Suprapubic skin (tissue), 4 donors: ENCODE data around the gene OCEL1. TPM values are rescaled to one million over a fixed set of nuclear protein-coding genes. Genes with fewer than 3 reads are reported as not detected.

ENCODE experiments used
- DNase-seq, 2 donors: peaks; one replicate each; pipeline ENCODE4 v3.0.0-alpha.2; 2019; ENCODE audit warnings: low spot score in 2 of 2
- H3K27ac ChIP-seq: fragments of 200-600 bp; sonication (generic); one replicate; pipeline ENCODE4 v1.5.1; 2019
- H3K27me3 ChIP-seq: fragments of 200-600 bp; sonication (generic); one replicate; pipeline ENCODE4 v1.5.1; 2019
- H3K36me3 ChIP-seq: fragments of 200-600 bp; sonication (generic); one replicate; pipeline ENCODE4 v1.5.1; 2019
- H3K4me1 ChIP-seq: fragments of 200-600 bp; sonication (generic); one replicate; pipeline ENCODE4 v1.5.1; 2019
- H3K4me3 ChIP-seq: fragments of 200-600 bp; sonication (generic); one replicate; pipeline ENCODE4 v1.5.1; 2019; ENCODE audit warnings: mild to moderate bottlenecking
- H3K9me3 ChIP-seq: fragments of 200-600 bp; sonication (generic); one replicate; pipeline ENCODE4 v1.5.1; 2019
- CTCF ChIP-seq, 2 donors: fragments of 200-600 bp in 1 of 2; fragments of 450-650 bp in 1 of 2; sonication (generic) in 1 of 2; IDR thresholded peaks; one replicate each; pipeline ENCODE4 v1.5.1; 2016 to 2019; ENCODE audit warnings: antibody characterized with exemption in 2 of 2, mild to moderate bottlenecking in 1 of 2, moderate library complexity in 1 of 2
- EP300 ChIP-seq: sonication (generic); formaldehyde crosslinking; IDR thresholded peaks from one replicate; pipeline ENCODE4 v1.6.1; 2017; ENCODE audit warnings: antibody characterized with exemption
- POLR2A ChIP-seq, 2 donors: fragments of 450-650 bp; IDR thresholded peaks; one replicate each; pipeline ENCODE4 v1.6.1; 2017; ENCODE audit warnings: antibody characterized with exemption in 2 of 2, mild to moderate bottlenecking in 2 of 2, moderate library complexity in 2 of 2
- POLR2AphosphoS5 ChIP-seq, 3 donors: sonication (generic); formaldehyde crosslinking; IDR thresholded peaks; one replicate each; pipeline ENCODE4 v1.6.1; 2017; ENCODE audit warnings: antibody characterized with exemption in 3 of 3
- WGBS: methylation state at CpG from one replicate; pipeline ENCODE4 v1.1.5; 2018; 5-methylcytosine and 5-hydroxymethylcytosine counted together
- total RNA-seq, 4 donors: library from RNA; depleted of rRNA; stranded (reverse); fragments of >200 nt; gene quantifications; one replicate each; pipeline ENCODE4 v1.1.0, GENCODE V29; 2016

The OCEL1 gene
- total RNA-seq, 4 donors from 2014 or later: 2.7 to 9.7 (median 4.8) TPM

DNA sequence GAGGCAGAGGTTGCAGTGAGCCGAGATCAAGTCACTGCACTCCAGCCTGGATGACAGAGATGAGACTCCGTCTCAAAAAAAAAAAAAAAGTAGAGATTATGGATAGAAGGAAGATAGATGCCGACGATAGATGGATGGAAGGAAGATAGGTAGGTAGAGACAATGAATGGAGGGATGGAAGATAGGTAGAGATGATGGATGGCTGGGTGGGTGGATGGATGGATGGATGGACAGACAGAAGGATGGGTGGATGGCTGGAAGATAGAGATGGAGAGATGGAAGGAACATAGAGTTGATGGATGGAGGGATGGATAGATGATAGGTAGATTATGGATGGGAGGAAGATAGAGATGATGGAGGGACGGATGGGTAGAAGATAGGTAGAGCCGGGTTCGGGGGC is 29.4 kb upstream of the OCEL1 start:
- H3K9me3 ChIP-seq: no peaks in the 10 kb centered on the region
- WGBS: 93% methylated on average over 7 of the region's 7 CpGs
- no peak for DNase-seq
- no peak overlapping the region for H3K4me3 ChIP-seq
- TF ChIP-seq CTCF (IDR thresholded peaks at IDR 0.05) (no peak), EP300 (no peak)
- H3K27ac ChIP-seq: no peak overlapping the region
- no peaks in the 10 kb centered on the region for H3K27me3 ChIP-seq
- peaks cover 83% of the 10 kb centered on the region for H3K36me3 ChIP-seq
- no peaks in the 10 kb centered on the region for H3K4me1 ChIP-seq

DNA sequence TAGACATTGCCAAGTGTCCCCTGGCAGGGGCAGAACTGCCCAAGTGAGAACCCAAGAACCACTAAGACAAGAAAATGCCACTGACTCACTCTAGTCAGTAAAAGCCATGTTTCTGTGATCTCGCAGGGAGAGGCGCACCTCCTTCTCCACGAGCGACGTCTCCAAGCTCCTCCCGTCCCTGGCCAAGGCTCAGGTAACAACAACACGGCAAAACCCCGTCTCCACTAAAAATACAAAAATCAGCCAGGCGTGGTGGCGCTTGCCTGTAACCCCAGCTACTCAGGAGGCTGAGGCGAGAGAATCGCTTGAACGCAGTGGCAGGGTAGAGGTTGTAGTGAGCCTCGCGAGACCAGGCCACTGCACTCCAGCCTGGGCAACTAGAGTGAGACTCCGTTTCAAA is 28.4 kb upstream of the OCEL1 start:
- H3K4me1 ChIP-seq: no peaks in the 10 kb centered on the region
- H3K36me3 ChIP-seq: peaks cover 83% of the 10 kb centered on the region
- WGBS: 95% methylated on average over 16 of the region's 16 CpGs
- DNase-seq: no peak
- no peaks in the 10 kb centered on the region for H3K27me3 ChIP-seq
- H3K27ac ChIP-seq: no peak overlapping the region
- TF ChIP-seq CTCF (IDR thresholded peaks at IDR 0.05) (no peak), POLR2AphosphoS5 (IDR thresholded peaks at IDR 0.05) (no peak), EP300 (no peak), POLR2A (IDR thresholded peaks at IDR 0.05) (no peak)
- no peaks in the 10 kb centered on the region for H3K9me3 ChIP-seq
- H3K4me3 ChIP-seq: no peak overlapping the region

DNA sequence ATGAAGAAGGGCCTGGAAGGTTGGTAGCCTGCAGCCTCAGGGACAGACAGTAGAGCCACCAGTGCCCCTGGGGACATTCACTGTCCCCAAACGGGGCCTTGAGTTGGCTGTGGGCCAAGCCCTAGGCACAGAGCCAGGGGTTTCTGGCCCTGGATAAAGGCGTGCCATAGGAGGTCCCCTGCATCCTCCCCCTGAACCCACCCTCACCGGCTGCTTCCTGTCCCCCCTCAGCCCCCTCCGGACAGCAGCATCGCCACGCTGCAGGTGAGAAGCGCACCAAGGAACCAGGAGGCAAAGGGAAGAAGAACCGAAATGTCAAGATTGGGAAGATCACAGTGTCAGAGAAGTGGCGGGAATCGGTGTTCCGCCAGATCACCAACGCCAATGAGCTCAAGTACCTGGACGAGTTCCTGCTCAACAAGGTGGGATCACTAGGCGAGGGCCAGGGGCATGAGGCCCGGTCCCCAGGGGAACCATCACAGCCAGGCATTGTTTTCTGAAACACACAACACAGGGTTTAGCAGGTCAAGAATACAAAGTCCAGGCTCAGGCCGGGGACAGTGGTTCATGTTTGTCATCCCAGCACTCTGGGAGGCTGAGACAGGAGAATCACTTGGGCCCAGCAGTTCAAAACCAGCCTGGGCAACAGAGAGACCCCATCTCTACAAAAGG is 25.5 kb upstream of the OCEL1 start:
- WGBS: 90% methylated on average over 14 of the region's 16 CpGs
- Histone ChIP-seq H3K4me1 (no peaks in the 10 kb centered on the region), H3K27me3 (no peaks in the 10 kb centered on the region), H3K36me3 (peaks cover 81% of the 10 kb centered on the region), H3K4me3 (no peak overlapping the region), H3K9me3 (no peaks in the 10 kb centered on the region), H3K27ac (no peak overlapping the region)
- TF ChIP-seq CTCF (IDR thresholded peaks at IDR 0.05) (no peak), POLR2A (IDR thresholded peaks at IDR 0.05) (no peak)
- DNase-seq: no peak

DNA sequence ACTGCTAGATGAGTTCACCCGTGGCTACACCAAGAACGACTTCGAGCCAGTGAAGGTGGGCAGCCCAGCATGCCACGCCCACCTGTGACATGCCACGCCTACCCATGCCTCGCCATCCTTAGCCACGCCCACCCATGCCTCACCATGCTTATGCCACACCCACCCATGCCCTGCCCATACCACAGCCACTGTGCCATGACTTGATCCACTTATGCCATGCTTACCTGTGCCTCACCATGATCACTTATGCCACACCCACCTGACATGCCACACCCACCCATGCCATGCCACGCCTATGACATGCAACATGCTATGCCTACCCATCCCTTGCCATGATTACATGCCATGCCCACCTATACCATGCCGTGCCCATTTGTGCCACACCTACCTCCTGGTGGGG is 23.8 kb upstream of the OCEL1 start:
- peaks cover 92% of the 10 kb centered on the region for H3K36me3 ChIP-seq
- 83% methylated on average over 9 of the region's 9 CpGs for WGBS
- TF ChIP-seq POLR2AphosphoS5 (IDR thresholded peaks at IDR 0.05) (no peak), POLR2A (IDR thresholded peaks at IDR 0.05) (no peak), CTCF (IDR thresholded peaks at IDR 0.05) (no peak), EP300 (no peak)

DNA sequence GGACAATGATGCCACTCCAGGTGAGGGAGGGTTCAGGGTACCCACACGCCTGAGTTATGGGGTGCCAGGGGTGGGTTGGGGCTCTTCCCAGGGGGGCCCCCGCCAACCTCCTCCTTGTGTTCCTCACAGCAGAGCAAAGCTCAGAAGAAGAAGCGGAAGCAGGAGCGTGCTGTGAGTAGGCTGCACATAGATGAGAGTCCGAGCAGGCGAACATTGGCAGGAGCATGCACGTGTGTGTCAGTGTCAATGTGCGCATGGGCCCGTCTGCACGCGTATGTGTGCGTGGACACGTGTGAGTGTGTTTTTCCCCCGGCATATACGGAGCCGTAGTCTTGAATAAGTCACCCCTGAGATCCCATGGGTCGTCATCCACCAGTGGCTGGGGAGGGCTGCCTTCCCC is 23.3 kb upstream of the OCEL1 start:
- H3K27me3 ChIP-seq: no peaks in the 10 kb centered on the region
- WGBS: 87% methylated on average over 17 of the region's 17 CpGs

More for the DNA sequence above, 23.8 kb upstream of the OCEL1 start:
- DNase-seq: no peak
- Histone ChIP-seq H3K4me3 (no peak overlapping the region), H3K9me3 (no peaks in the 10 kb centered on the region), H3K27me3 (no peaks in the 10 kb centered on the region), H3K27ac (no peak overlapping the region), H3K4me1 (no peaks in the 10 kb centered on the region)

More for the DNA sequence above, 23.3 kb upstream of the OCEL1 start:
- Histone ChIP-seq H3K4me1 (no peaks in the 10 kb centered on the region), H3K36me3 (peaks cover 90% of the 10 kb centered on the region), H3K27ac (no peak overlapping the region), H3K9me3 (no peaks in the 10 kb centered on the region), H3K4me3 (no peak overlapping the region)
- no peak for DNase-seq
- TF ChIP-seq POLR2A (IDR thresholded peaks at IDR 0.05) (no peak), CTCF (IDR thresholded peaks at IDR 0.05) (no peak), POLR2AphosphoS5 (IDR thresholded peaks at IDR 0.05) (no peak), EP300 (no peak)
